HCT116 (cell line): ENCODE measurements around the gene DERL3. TPM values are rescaled to one million over a fixed set of nuclear protein-coding genes. Genes with fewer than 3 reads are reported as not detected.
A peak's percentile ranks its signal among the peaks of the same experiment; 100 is the strongest.

Experiments
- ATAC-seq: fragments of 200-7000 bp; cut with Tn5 transposase; 2 replicates; pipeline ENCODE4 v1.9.1; 2020; ENCODE audit warnings: mild to moderate bottlenecking, moderate library complexity
- BruUV-seq: library from RNA; stranded (reverse); fragments of 400-500 nt; replicated peaks from 2 replicates; lab custom pipeline; 2021; lab: Mats Ljungman, UMichigan
- CTCF ChIA-PET: fragments of 300-600 bp; sonication (Branson Sonifier 250); formaldehyde crosslinking; loops from one replicate; lab custom pipeline; 2021; ENCODE audit warnings: antibody characterized with exemption; lab: Charles Lee
- POLR2A ChIA-PET: fragments of 300-600, 350-600 bp; sonication (Branson Sonifier 250); formaldehyde crosslinking; loops from one replicate; lab custom pipeline; 2021; ENCODE audit warnings: antibody characterized with exemption; lab: Charles Lee
- RAD21 ChIA-PET, 2 experiments: fragments of 300-600 bp; sonication (Branson Sonifier 250); formaldehyde crosslinking; loops; one replicate each; lab custom pipeline; 2023; ENCODE audit warnings: low total read pairs in 2 of 2; ENCODE audit not compliant: uncharacterized antibody in 2 of 2, unreplicated experiment in 2 of 2, low non-redundant PET in 1 of 2; lab: Charles Lee
- DNase-seq: peaks from one replicate; pipeline ENCODE4 v3.0.0-alpha.2; 2010; ENCODE audit warnings: low read depth, low spot score
- H2AFZ ChIP-seq: fragments of 200-600 bp; shearing (Covaris generic), sonication (generic); 2 replicates; pipeline ENCODE4 v1.6.1; 2017; ENCODE audit warnings: low read depth, mixed run types, mixed read lengths, antibody characterized with exemption, low read length; ENCODE audit not compliant: poor library complexity, severe bottlenecking
- H3K27ac ChIP-seq: 2 replicates; pipeline ENCODE4 v1.5.1; 2012; ENCODE audit warnings: low read depth, low read length
- H3K27me3 ChIP-seq: fragments of 200-600 bp; sonication (generic); 2 replicates; pipeline ENCODE4 v1.6.1; 2016; ENCODE audit warnings: mixed run types, low read length, mixed read lengths; ENCODE audit not compliant: insufficient read depth
- H3K36me3 ChIP-seq, 2 experiments: fragments of 200-500 bp in 1 of 2; fragments of 200-600 bp in 1 of 2; sonication (Bioruptor generic) in 1 of 2; sonication (generic) in 1 of 2; 2 replicates each; pipeline versions ENCODE4 v1.5.1 to v1.6.1; 2014 to 2016; ENCODE audit warnings: low read length in 2 of 2, inconsistent platforms in 1 of 2, mixed read lengths in 1 of 2, mixed run types in 1 of 2; ENCODE audit not compliant: insufficient read depth in 2 of 2, control insufficient read depth in 1 of 2
- H3K4me1 ChIP-seq, 2 experiments: fragments of 200-600 bp in 1 of 2; sonication (generic) in 1 of 2; 2 replicates each; pipeline versions ENCODE4 v1.5.1 to v1.6.1; 2012 to 2017; ENCODE audit warnings: low read length in 2 of 2, inconsistent platforms in 1 of 2, mild to moderate bottlenecking in 1 of 2, mixed read lengths in 1 of 2, mixed run types in 1 of 2, moderate library complexity in 1 of 2; ENCODE audit not compliant: insufficient read depth in 2 of 2, control insufficient read depth in 1 of 2
- H3K4me2 ChIP-seq: fragments of 200-600 bp; sonication (generic); 2 replicates; pipeline ENCODE4 v1.6.1; 2017; ENCODE audit warnings: mixed run types, low read length, mixed read lengths
- H3K4me3 ChIP-seq, 2 experiments: fragments of 200-600 bp in 1 of 2; sonication (generic) in 1 of 2; replicated peaks in 1 of 2; 2 replicates each; pipeline ENCODE4 v1.5.1; 2011 to 2016; ENCODE audit warnings: low read length in 2 of 2, control low read depth in 1 of 2, low read depth in 1 of 2, mild to moderate bottlenecking in 1 of 2, mixed read lengths in 1 of 2, mixed run types in 1 of 2
- H3K79me2 ChIP-seq: fragments of 200-600 bp; sonication (generic); 2 replicates; pipeline ENCODE4 v1.6.1; 2017; ENCODE audit warnings: mild to moderate bottlenecking, mixed run types, low read length, moderate library complexity, mixed read lengths; ENCODE audit not compliant: insufficient read depth
- H3K9ac ChIP-seq: fragments of 200-600 bp; sonication (generic); 2 replicates; pipeline ENCODE4 v1.6.1; 2016; ENCODE audit warnings: low read length, mixed read lengths
- H3K9me2 ChIP-seq: fragments of 200-600 bp; sonication (generic), shearing (Covaris generic); 2 replicates; pipeline ENCODE4 v1.6.1; 2017; ENCODE audit warnings: mixed run types, mild to moderate bottlenecking, moderate library complexity; ENCODE audit not compliant: insufficient read depth
- H3K9me3 ChIP-seq, 2 experiments: fragments of 200-500 bp in 1 of 2; fragments of 200-600 bp in 1 of 2; sonication (Bioruptor generic) in 1 of 2; sonication (generic) in 1 of 2; 2 replicates each; pipeline ENCODE4 v1.6.1; 2014 to 2017; ENCODE audit warnings: low read length in 2 of 2, mixed read lengths in 2 of 2, inconsistent platforms in 1 of 2, low read depth in 1 of 2, mild to moderate bottlenecking in 1 of 2, mixed run types in 1 of 2, moderate library complexity in 1 of 2; ENCODE audit not compliant: control insufficient read depth in 1 of 2, insufficient read depth in 1 of 2
- H4K20me1 ChIP-seq: fragments of 200-600 bp; sonication (generic), shearing (Covaris generic); 2 replicates; pipeline ENCODE4 v1.6.1; 2017; ENCODE audit warnings: mixed run types, mild to moderate bottlenecking, moderate library complexity; ENCODE audit not compliant: insufficient read depth
- CBX3 ChIP-seq: IDR thresholded peaks from 2 replicates; pipeline ENCODE4 v1.6.1; 2012; ENCODE audit warnings: low read depth
- EGR1 ChIP-seq: IDR thresholded peaks from 2 replicates; pipeline ENCODE4 v1.6.1; 2012; ENCODE audit warnings: low read depth
- EZH2 ChIP-seq: fragments of 200-600 bp; sonication (generic); IDR thresholded peaks from 2 replicates; pipeline ENCODE4 v1.6.1; 2017; ENCODE audit warnings: antibody characterized with exemption, mixed run types
- POLR2A ChIP-seq: IDR thresholded peaks from 2 replicates; pipeline ENCODE4 v1.7.0; 2011; ENCODE audit warnings: borderline replicate concordance; ENCODE audit not compliant: insufficient read depth, insufficient read length; ENCODE audit errors: extremely low read depth
- SIN3A ChIP-seq: IDR thresholded peaks from 2 replicates; pipeline ENCODE4 v1.6.1; 2012; ENCODE audit warnings: low read depth
- SRF ChIP-seq: IDR thresholded peaks from 2 replicates; pipeline ENCODE4 v1.6.1; 2012; ENCODE audit warnings: low read depth
- intact Hi-C: fragments of 100-400 bp; cut with micrococcal nuclease; formaldehyde crosslinking; loops from 2 replicates; pipeline ENCODE4 v1.10.0; 2022
- total RNA-seq: library from RNA; stranded (reverse); gene quantifications from one replicate; pipeline ENCODE4 v1.2.1, GENCODE V29; 2021; ENCODE audit not compliant: unreplicated experiment
- TF ChIP-seq, protein P1 (sequence below), 3 experiments: fragments of 200-600 bp in 1 of 3; sonication (generic) in 1 of 3; IDR thresholded peaks in 2 of 3; conservative IDR thresholded peaks in 1 of 3; 2 replicates each; pipeline ENCODE4 v1.5.1; 2012 to 2017; ENCODE audit warnings: low read depth in 2 of 3, low read length in 2 of 3, antibody characterized with exemption in 1 of 3, borderline replicate concordance in 1 of 3, control low read depth in 1 of 3, mild to moderate bottlenecking in 1 of 3, mixed read lengths in 1 of 3, mixed run types in 1 of 3, moderate library complexity in 1 of 3; ENCODE audit not compliant: insufficient read depth in 1 of 3
- TF ChIP-seq, protein P2 (sequence below): IDR thresholded peaks from 2 replicates; pipeline ENCODE4 v1.6.1; 2012
- TF ChIP-seq, protein P3 (sequence below): IDR thresholded peaks from 2 replicates; pipeline ENCODE4 v1.6.1; 2012; ENCODE audit warnings: low read depth

Gene DERL3
- total RNA-seq, 1 experiment from 2014 or later, result not detected

DNA sequence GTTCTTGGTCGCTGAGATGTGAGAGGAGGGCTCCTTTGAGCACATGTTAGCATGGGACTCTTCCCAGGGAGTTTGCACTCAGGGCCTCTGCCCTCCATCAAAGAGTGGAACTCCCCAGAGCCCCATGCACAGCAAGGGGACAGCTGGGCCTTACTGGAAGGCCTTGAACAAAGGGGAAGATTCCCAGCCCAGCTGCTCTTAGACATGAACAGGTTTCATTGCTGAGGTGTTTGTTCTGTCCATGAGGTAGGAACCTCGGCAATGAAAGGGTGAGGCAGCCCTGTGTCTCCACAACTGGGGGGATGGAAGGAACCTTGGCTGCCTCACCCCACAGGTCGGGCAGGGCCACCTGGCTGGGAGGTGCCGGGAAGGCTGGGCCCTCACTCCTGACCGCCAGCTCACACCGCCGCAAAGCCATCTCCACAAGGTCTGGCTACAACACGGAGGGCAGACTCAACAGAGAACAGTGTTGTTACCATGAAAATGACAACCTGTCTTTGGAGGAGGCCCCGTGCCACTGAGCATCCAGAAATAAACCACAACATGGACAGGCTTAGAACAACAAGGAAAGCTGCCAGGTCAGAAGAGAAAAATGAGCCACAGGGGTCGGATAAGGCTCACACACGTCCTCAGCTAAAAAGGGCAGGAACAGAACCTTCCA lies 3.2 kb downstream of the DERL3 start:
- DNase-seq (no peak), ATAC-seq (no peak)
- ChIA-PET POLR2A (no interaction called here), RAD21 (no interaction called here)
- BruUV-seq, result no TSS peak
- Histone ChIP-seq H3K9me3 (no peaks in the 10 kb centered on the region), H3K4me3 (no peak overlapping the region), H3K9me2 (no peaks in the 10 kb centered on the region), H3K27me3 (no peaks in the 10 kb centered on the region), H3K9ac (no peak overlapping the region), H3K4me1 (no peaks in the 10 kb centered on the region), H2AFZ (no peak overlapping the region), H3K27ac (0 out of 2 replicates have a peak overlapping the region, but pooled peaks have one; percentile 9)
- intact Hi-C loops, result no loop called here
- TF ChIP-seq POLR2A (no peak), EGR1 (no peak), SIN3A (no peak), EZH2 (no peak), SRF (no peak), CBX3 (no peak)
- TF ChIP-seq, protein P1, sequence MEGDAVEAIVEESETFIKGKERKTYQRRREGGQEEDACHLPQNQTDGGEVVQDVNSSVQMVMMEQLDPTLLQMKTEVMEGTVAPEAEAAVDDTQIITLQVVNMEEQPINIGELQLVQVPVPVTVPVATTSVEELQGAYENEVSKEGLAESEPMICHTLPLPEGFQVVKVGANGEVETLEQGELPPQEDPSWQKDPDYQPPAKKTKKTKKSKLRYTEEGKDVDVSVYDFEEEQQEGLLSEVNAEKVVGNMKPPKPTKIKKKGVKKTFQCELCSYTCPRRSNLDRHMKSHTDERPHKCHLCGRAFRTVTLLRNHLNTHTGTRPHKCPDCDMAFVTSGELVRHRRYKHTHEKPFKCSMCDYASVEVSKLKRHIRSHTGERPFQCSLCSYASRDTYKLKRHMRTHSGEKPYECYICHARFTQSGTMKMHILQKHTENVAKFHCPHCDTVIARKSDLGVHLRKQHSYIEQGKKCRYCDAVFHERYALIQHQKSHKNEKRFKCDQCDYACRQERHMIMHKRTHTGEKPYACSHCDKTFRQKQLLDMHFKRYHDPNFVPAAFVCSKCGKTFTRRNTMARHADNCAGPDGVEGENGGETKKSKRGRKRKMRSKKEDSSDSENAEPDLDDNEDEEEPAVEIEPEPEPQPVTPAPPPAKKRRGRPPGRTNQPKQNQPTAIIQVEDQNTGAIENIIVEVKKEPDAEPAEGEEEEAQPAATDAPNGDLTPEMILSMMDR (IDR thresholded peaks at IDR 0.05 in 2 of 3, conservative IDR thresholded peaks at IDR 0.05 in 1 of 3; ENCODE audit: borderline replicate concordance in 1 of 3, insufficient read depth in 1 of 3, low read depth in 2 of 3, low read length in 2 of 3), result no peak
- TF ChIP-seq, protein P2, sequence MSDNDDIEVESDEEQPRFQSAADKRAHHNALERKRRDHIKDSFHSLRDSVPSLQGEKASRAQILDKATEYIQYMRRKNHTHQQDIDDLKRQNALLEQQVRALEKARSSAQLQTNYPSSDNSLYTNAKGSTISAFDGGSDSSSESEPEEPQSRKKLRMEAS, result no peak
- TF ChIP-seq, protein P3, sequence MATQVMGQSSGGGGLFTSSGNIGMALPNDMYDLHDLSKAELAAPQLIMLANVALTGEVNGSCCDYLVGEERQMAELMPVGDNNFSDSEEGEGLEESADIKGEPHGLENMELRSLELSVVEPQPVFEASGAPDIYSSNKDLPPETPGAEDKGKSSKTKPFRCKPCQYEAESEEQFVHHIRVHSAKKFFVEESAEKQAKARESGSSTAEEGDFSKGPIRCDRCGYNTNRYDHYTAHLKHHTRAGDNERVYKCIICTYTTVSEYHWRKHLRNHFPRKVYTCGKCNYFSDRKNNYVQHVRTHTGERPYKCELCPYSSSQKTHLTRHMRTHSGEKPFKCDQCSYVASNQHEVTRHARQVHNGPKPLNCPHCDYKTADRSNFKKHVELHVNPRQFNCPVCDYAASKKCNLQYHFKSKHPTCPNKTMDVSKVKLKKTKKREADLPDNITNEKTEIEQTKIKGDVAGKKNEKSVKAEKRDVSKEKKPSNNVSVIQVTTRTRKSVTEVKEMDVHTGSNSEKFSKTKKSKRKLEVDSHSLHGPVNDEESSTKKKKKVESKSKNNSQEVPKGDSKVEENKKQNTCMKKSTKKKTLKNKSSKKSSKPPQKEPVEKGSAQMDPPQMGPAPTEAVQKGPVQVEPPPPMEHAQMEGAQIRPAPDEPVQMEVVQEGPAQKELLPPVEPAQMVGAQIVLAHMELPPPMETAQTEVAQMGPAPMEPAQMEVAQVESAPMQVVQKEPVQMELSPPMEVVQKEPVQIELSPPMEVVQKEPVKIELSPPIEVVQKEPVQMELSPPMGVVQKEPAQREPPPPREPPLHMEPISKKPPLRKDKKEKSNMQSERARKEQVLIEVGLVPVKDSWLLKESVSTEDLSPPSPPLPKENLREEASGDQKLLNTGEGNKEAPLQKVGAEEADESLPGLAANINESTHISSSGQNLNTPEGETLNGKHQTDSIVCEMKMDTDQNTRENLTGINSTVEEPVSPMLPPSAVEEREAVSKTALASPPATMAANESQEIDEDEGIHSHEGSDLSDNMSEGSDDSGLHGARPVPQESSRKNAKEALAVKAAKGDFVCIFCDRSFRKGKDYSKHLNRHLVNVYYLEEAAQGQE, result no peak
- TF ChIP-seq, all 23 proteins: peak for 0
- Histone ChIP-seq H4K20me1 (no peaks in the 10 kb centered on the region), H3K36me3 (peaks cover 5 to 7% of the 10 kb centered on the region in 2 experiments; a peak in 3 of 4 replicates), H3K79me2 (no peaks in the 10 kb centered on the region; the same call in 1 of the 2 replicates), H3K4me2 (no peak overlapping the region)
- CTCF ChIA-PET, result interaction anchor here (1.4 kb wide), 1 partner anchor 14 kb away, joined by 6 read pairs; no protein-coding TSS in a partner anchor
